ENCODE data around the gene OMA1.
"Not testable (repeated sequence)": the region's sequence is repeated elsewhere in the genome, so short reads cannot be mapped to it uniquely, and the experiment has no call there.

The OMA1 gene

DNA sequence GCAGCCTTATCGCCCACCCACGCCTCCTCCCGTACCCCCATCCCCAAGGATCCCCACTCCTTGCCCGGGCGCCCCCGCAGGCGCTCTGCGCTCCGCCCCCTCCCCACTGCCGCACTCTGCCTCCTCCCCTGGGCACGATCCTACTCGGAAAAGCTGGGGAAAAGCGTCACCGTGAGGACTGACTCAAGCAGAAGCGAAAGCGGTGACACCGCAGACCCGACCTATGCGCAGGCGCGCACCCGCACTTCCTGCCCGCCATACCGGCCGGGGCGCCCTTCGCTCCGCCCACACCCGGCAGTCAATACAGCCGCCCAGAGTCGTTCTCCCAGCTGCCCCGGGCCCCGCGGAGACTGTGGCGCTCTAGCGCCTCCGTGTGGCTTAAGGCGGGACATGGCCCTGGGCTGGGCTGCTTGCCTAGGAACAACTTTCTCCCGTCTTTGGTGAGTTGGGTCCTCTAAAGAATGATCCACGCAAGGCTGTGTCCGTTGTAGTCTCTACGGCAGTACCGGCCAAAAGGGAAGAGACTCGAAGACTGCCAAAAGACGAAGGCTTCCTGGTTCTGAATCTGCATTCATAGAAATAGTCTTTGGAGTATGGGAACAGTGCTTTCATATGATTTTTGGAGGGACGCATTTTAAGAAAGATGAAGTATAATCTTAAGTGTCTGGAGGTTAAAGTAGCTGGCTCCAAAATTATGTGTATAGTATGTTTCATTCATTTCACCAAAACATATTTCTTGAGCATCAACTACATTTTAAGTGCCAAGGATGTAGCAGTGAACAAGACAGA is at the start of gene OMA1:
TSS of gene OMA1 (minus strand) at position 207 of the 789 bp plus-strand sequence. CDS start 7,432 bp downstream, outside the sequence.
- FAIRE-seq: no peak

DNA sequence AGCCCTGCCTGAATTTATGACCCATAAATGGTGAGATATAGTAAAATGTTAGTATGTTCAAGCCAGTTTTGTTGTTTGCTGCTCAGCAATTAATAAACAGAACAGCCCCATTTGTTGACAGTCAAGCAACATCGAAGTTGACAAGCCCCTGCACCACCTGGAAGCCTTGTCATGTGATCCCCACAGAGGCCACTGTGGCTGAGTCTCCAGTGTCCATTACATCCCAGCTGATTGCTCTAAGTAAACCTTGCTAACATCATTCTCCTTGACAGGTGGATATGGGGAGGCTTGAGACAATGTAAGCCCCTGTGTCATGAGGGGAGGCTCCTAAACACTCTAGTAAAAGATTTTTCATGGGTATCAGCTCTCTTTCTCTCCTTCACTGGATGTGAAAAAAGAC is 48.0 kb upstream of the OMA1 start:
- FAIRE-seq: no peak

DNA sequence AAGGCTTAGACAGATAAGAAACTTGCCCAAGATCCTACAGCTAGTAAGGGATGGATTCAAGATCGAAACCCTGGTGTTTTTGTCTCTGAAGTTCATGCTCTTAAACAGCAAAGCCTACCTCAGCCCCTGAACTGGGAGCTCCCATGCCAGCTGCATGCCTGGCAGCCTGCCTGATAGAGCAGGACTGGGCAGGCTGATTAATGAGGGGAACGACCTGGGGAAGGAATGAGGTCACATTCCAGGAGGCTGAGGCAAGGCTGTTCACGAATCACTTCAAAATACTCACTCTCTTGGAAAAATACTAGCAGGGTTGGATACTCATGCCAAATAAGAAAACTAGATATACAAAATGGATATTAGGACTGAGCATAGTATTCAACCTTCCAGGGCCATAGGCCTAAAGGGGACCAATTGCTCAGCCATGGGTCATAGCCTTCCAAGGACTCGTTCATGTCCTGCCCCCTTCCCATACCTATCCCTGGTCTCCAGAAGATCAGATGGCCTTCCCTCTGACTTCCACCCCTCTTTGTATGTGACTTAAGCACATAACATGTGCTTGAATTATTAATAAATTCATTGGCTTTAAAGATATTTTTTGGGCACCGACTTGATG is 46.1 kb upstream of the OMA1 start:
- no peak for FAIRE-seq

DNA sequence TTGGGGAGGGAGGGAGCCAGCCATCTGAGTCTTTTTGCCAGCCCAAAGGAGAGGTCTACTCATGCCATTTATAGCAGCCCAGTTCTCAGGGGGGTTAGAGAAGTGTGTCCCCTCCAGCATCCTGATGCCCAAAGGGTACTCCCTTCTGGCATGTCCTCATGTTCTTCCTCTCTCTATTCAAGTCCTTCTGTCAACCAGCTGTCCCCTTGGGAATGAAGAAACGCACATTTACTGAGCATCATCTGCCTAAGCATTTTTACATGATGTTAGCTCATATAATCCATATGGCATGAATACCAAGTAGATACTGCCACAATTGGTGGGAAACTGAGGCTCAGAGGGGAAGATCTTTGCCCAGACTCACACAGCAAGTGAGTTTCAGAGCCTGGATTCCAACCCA is 45.3 kb upstream of the OMA1 start:
- no peak for FAIRE-seq

DNA sequence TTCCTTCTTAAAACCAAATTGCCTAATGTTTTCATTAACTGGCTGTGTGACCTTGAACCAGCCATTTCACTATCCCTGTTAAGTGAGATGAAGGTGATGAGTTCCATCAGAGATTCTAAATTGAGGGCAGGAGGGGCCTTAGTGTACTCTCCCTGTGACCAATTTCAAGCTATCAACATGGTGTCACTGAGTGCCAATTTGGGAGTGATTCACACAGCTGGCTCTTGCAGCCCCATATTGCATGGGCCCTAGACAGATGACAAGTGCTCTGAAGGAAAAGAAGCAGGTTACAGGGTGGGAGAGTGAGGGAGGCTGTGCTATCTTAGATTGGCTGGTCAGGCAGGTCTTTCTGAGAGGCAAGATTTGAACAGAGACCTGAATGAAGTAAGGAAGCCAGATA is 43.5 kb upstream of the OMA1 start:
- no peak for FAIRE-seq

DNA sequence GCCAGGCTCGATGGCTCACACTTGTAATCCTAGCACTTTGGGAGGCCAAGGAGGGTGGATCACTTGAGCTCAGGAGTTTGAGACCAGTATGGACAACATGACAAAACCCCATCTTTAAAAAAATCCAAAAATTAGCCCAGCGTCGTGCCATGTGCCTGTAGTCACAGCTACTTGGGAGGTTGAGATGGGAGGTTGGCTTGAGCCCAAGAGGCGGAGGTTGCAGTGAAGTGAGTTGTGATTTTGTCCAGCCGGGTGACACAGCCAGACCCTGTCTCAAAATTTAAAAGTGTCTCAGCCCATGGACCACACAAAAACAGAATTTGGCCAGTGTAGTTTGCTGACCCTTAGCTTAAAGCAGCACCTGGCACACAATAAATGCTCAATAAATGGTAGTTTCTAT is 41.9 kb upstream of the OMA1 start:
- FAIRE-seq: no peak

DNA sequence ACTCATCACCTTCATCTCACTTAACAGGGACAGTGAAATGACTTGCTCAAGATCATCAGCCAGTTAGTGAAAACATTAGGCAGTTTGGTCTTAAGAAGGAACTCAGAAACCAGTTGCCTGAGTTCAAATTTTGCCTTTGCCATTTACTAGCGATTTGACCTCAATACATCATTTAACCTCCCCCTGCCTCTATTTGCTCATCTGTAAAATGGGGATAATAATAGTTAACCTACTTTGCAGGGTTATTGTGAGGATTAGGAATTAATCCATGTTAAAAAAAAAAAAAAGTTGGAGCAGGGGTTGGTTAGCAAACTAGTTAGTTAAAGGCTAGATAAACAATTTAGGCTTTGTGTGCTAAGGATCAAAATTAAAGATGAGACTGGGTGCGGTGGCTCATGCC is 41.1 kb upstream of the OMA1 start:
- no peak for FAIRE-seq

DNA sequence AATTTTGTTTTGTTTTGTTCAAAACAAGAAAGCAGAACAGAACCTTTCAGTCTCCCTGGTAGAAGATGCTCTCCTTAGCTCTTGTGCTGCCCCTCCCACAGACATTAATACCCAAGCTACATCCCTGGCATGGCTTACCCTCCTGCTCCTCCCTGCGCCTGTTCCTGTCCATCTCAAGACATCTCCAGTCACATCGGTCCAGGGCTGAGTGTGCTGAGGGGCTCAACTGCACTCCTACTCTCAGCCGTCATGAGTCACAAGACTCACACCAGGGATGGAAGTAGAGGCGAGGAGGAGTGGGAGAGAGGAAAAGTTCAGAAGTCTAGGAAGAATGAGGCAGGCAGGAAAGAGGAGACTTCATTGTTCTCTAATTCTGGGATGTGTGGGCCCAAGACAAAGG is 39.7 kb upstream of the OMA1 start:
- no peak for FAIRE-seq

DNA sequence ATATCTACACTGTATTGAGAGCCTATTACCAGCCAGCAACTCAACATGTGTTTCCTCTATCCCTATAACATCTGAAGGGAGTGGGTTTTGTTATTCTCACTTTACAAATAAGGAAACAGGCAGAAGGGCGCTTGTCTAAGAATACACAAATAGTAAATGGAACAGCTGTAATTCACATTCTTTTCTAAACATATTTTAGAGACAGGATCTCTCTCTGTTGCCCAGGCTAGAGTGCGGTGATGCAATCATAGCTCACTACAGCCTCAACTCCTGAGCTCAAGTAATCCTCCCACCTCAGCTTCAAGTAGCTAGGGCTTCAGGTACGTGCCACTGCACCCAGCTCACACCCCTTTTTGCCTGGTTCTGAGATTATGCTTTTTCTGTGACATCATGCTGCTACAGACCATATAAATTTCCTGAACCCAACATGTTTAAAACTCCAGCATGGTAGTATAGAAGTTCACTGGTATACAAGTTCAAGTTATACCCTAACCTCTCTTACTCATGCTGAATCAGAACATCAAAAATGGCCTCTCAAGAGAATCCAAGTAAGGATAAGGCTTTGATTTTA is 39.1 kb upstream of the OMA1 start:
- no peak for FAIRE-seq

DNA sequence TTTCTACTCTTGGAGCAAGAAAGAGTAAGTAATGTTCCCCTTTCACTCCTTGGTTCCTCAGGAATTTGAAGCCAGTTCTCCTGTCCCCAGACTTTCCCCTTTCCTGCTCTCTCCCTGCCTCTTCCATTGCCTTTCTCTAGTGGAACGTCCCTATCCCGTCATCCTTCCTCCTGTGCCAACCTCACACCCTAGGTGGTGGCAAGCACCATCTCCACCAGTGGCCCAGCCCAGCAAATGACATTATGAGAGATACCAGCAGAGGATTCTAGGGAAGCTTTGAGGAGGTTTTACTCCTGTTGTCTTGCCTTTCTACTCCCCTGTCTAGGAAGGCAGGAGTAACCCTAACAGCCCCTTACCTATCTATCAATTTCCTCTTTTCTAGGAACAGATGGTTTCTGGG is 38.6 kb upstream of the OMA1 start:
- no peak for FAIRE-seq

DNA sequence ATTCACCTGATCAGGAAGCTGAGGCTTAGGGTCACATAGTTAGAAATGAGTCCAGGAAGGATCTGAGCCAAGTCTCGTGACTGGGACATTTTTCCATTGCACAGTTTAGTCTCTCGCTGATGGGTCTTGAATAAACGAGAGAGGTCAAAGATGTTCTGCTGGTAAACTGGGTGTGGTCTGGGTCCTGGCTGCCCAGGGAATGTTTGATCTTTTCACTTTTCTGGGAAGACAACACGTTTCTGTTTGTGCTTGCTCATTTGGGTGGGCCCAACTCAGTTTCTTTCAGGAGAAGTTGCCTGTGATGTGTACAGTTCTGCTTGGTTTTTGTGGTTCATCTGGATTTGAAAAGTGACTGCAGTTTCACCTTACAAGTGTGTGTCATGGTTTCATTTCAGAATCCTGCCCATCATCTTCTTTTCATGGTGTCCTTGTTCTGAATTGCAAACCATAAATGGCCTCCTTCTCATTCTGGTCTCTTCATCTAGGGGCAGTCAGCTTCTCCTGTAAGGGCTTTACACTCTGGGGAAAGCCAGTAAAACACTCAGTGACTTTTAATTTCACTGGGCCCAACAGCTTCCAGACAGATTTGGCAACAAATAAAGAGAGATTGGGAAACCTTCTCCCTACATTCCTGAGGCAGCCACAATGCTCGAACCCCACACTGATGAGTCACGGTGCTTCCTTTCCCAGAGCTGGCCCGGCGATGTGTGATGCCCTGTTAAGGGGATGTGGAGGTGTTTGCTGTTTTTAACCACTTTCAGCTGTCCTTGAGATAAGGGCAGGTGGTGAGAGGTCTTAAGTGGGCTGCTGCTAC is 37.8 kb upstream of the OMA1 start:
- FAIRE-seq: no peak

DNA sequence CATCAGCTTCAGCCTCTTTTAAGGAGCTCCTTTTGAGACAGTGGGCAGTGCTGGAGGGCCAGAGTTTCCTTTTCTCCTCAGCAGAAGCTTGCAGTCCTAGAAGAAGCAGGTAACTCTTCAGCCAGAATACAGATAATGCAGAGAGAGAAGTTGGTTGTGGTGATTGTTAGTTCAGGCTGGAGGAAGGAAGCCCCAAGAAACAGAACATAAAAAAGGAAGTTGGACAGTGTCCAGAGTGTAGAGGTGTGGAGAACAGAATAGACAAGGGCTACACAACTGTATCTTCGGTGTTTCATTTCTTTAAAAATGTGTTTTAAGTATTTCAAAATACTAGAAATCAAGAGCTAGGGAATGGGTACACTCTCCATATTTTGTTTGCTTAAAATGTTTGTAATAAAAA is 37.0 kb upstream of the OMA1 start:
- no peak for FAIRE-seq

DNA sequence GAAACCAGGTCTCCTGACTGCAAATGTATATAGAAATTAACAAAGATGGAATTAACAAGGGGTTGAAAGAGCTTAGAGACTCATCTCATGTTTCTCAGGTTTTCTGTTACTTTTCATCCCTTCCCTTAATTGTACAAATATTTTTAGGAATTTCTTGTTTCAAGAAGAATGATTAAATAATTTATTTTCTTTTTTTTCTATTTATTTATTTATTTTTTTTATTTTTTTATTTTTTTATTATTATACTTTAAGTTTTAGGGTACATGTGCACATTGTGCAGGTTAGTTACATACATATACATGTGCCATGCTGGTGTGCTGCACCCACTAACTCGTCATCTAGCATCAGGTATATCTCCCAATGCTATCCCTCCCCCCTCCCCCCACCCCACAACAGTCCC is 35.6 kb upstream of the OMA1 start:
- FAIRE-seq: not testable (repeated sequence)

DNA sequence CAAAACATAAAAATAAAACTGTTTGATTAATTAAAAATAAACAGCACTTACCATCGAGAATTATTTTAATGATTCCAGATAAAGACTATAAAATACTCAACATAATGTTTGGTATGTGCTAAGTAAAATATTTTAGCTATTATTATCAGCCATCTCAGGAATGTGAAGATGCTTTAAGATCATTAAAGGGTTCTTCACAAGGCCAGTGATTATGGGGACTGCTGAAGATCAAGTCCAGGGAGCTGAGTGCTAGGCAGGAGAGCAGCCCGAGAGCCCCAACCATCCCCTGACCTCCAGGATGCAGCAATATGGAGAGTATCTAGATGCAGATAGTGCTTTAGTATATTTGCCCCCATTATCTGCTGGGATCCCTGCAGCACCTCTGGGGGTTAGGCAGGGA is 35.1 kb upstream of the OMA1 start:
- FAIRE-seq: no peak

DNA sequence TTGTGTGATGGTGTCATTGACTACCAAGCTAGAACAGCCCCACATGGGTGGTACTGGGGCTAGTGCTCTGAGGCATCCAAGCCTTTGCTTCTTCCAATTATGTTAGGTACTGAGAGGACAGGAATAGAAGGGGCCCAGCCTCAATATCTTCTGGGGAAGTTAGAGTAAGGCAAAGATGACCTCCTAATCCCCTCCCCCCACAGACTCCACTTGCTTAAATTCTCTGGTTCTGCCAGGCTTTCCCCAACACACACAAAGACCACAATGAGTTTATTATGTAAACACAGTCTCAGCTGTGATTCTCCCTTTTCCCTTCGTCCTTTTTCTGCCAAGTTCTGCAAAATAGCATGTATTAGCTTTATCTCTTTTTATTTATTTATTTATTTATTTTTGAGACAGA is 33.7 kb upstream of the OMA1 start:
- no peak for FAIRE-seq

DNA sequence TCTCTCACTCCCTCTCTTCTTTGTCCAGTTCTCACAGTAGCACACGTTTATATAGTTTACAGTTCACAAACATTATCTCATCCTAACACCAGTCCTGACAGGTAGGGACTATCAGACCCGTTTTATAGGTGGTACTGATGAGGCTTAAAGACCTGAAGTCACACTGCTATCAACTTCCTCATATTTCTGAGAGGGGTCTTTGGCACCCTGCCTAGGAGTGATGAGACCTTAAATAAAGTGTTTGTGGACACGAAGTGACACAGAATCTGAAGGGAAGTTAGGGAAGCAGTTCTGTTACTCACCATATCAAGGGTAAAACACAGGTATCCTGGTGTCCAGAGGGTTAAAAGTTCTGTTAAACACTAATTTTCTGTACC is 31.1 kb upstream of the OMA1 start:
- FAIRE-seq: no peak

DNA sequence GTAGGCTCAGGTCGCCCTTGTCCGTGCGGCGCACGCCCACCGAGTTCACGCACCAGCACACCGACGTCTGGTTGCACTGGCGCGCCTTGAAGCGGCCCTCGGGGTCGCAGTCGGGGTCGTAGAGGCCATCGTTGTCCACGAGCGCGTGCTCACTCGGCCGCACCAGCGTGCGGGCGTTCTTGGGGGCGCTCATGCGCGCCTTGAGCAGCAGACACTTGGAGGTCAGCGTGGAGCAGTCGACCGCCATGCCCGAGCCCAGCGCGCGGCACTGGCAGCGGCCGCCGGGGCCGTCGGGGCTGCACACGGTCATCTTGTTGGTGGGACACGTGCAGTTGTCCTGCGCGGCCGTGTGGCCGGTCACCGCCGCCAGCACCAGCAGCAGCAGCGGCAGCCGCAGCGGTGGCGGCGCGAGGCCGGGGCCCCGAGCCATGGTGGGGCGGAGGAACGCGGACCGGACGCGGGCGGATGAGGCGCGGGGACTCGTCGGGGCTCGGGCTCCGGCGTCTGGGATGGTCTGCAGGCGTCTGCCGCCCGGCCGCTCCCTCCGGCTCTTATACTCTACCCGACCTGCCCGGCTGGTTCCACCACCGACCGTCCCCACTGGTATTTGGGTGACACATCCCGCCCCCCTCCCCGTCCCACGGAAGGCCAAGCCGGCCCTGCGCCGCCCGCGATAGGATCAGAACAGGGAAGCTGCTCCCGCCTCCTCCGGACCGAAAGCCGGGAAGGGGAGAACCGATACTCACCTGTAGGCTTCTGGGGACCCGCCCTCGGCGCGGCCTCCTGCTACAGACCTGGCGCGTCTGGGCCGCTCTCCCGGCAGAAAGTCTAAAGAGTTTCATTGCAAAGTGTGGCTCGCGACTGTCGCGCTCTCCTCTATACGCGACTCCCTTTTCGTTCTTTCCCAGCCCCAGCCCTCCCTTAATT is 30.5 kb upstream of the OMA1 start, which contains the start of gene TACSTD2:
TSS of gene TACSTD2 (minus strand) at position 526 of the 927 bp plus-strand sequence. CDS start at position 430, 96 bp downstream.
- no peak for FAIRE-seq

DNA sequence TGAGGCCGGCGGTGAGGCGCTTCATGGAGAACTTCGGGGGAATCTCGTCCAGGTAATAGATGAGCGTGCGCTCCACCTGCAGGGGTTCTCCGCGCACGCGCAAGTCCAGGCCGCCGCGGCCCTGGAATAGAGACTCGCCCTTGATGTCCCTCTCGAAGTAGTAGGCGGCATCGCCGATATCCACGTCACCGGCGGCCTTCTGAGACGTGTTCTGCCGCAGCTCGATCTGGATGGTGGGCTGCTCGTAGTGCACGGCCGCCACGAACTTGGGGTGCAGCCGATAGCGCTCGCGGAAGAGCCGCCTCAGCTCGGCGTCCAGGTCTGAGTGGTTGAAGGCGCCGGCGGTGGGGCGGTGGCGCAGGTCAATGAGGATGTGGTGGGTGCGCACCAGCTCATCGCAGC is 29.8 kb upstream of the OMA1 start:
- no peak for FAIRE-seq

DNA sequence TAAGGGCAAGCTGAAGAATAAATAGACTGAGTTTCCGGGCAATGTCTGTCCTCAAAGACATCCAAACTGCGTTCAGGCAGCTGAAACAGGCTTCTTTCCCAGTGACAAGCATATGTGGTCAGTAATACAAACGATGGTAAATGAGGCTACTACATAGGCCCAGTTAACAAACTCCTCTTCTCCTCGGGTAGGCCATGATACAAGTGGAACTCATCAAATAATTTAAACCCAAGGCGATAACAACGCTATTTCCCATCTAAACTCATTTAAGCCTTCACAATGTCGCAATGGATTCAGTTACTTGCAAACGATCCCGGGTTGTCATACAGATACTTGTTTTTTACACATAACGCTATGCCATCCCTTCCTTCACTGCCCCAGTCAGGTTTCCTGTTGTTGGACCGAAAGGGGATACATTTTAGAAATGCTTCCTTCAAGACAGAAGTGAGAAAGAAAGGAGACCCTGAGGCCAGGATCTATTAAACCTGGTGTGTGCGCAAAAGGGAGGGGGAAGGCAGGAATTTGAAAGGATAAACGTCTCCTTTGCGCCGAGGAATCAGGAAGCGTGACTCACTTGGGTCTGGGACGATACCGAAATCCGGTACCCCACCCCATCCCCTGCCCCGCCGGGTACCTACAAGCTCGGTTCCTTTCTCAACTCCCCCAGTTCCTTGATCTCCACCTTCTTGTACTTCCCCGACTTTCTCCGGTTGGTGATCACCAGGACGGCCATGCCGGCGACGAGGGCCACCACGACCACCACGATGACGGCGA is 29.2 kb upstream of the OMA1 start:
- no peak for FAIRE-seq

DNA sequence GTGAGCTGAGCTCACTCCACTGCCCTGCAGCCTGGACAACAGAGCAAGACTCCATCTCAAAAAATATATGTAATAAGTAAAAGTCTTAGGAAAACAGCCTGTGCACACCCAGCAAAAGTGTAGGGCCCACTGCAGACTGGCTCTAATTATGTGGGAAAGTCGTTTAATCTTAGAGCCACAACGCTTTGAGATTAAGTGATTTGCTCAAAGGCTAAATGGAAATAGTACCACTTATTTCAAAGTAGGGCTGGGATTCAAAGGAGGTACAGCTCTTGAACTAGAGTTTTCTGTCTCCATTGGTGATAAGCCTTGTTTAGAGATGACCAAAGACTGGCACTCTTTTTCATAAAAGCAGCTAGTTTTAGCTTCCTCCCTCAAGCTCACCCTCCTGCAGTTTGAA is 28.3 kb upstream of the OMA1 start:
- FAIRE-seq: no peak
